GM20431 (cell line): Measurements from ENCODE around the gene ABCC5.
"Not testable (repeated sequence)": the region's sequence is repeated elsewhere in the genome, so short reads cannot be mapped to it uniquely, and the experiment has no call there.

Experiments
- in situ Hi-C: fragments of 300-500 bp; cut with MseI, MboI; formaldehyde crosslinking; loops from one replicate; pipeline ENCODE4 v1.15.0; 2020; ENCODE audit warnings: low sequenced_read_pairs; ENCODE audit not compliant: unreplicated experiment

The ABCC5 gene

DNA sequence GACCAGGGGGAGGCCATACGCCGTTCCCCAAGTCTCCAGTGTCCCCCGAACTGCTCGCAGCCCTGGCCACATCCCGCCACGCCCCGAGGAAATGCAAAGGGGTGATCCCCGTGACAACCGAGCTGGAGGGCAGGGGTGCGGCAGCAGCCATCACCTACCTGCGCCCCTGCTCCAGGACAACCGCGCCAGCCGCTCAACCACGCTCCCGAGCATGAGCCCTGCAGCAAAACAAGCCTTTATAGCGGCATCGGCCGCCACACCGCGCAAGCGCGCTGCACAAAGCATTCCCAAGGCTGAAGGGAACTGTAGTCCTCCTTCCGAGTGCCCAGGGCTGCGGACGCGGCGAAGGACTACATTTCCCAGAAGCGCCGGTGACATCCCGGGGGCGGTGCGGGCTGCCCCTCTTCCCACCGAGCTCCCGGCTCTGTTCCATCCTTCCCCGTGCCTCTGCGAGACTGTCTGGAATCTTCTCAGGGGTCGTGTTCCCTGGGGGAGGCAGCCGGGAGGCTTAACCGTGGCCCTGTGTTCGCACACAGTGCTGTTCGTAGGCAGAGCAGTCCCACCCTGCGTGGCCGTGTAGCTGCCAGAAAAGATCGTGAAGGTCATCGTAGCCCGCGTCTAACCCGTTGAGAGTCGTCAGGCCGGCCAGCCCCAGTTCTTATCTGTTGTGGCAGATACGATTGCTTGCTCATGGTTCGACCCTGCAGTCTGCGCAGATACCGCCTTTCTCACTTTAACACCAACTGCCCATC lies at the start of gene ABCC5:
Gene ABCC5 (minus strand): TSS at position 213 of the 752 bp plus-strand sequence. CDS start 3,492 bp downstream, outside the sequence.
- in situ Hi-C loops: loop anchor here (10.0 kb wide), 1 partner anchor 113 kb away; no protein-coding TSS in a partner anchor

DNA sequence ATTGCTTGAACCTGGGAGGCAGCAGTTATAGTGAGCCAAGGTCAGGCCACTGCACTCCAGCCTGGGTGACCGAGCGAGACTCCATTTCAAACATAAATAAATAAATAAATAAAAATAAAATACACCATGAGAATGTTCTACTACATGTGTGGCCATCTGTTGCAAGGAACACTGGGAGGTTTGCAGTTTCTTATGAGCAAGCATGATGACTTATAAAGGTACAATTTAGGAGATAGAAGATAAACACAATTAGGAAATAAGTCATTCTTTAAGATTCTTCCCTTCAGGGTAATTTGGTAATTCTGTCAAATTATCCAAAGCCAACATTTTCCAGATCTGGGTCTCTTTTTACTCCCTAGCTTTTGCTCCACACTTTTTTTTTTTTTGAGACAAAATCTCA lies 48.5 kb upstream of the ABCC5 start:
- in situ Hi-C loops: no loop called here

DNA sequence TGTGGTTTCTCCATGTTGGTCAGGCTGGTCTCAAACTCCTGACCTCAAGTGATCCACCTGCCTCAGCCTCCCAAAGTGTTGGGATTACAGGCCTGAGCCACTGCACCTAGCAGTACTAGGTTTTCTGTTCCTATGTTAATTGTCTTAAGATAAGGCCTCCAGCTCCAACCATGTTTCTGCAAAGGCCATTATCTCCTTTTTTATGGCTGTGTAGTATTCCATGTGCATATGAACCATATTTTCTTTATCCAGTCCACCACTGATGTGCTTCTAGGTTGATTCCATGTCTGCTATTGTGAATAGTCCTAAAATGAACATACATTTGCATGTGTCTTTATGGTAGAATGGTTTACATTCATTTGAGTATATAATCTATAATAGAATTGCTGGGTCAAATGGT lies 45.0 kb upstream of the ABCC5 start:
- in situ Hi-C loops: no loop called here

DNA sequence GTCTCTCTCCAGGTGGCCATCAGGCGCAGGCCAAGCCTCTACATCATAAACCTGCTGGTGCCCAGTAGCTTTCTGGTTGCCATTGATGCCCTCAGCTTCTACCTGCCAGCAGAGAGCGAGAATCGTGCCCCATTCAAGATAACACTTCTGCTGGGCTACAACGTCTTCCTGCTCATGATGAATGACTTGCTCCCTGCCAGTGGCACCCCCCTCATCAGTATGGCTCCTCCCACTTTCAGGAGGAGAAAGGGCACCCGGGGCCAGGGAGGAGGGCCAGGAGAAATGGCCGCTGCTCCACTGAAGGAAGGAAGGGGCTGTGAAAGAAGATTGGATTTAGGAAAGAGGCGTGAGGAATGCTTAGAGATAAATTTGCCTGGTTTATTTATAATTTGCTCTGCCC lies 41.7 kb upstream of the ABCC5 start:
- in situ Hi-C loops: no loop called here

DNA sequence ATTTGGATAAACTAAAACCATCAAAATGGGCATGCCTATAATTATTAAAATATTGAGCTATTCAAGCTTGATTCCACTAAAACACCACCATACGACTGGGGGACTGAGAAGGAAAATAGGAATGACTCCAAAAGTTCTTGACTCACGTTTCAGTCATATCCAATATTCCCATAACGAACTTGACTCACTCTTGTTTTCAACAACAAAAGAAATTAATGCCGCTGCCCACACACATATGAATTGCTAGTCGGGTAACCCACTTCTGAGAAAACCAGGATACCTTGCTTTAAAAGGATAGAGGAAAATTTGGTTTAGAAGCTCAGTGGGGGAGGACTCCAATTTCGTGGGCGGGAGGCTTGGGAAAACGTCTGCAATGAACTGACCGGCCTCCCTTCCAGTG lies 40.3 kb upstream of the ABCC5 start:
- in situ Hi-C loops: no loop called here

DNA sequence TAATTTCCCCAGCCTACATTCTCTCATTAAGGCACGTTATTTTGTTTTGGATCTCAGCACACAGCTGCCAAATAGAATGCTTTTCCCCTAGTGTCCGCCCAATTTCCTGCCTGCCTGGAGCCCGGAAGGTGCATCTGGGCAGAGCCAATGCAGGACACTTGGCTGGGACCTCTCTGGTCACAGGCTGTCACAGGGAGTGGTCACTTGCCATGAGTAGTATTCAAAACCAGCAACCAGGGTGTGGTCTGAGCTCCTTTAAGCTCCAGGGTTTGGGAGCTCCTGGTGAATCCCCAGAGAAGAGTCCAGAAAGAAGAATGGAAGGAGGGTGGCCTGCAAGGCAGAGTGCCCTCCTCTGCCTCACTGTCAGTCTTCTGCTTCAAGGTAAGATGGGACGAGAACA lies 35.1 kb upstream of the ABCC5 start, which contains the start of gene HTR3C:
Gene HTR3C (plus strand): TSS at position 281 of the 400 bp plus-strand sequence. CDS start 34 bp downstream, at position 315.
- in situ Hi-C loops: no loop called here

DNA sequence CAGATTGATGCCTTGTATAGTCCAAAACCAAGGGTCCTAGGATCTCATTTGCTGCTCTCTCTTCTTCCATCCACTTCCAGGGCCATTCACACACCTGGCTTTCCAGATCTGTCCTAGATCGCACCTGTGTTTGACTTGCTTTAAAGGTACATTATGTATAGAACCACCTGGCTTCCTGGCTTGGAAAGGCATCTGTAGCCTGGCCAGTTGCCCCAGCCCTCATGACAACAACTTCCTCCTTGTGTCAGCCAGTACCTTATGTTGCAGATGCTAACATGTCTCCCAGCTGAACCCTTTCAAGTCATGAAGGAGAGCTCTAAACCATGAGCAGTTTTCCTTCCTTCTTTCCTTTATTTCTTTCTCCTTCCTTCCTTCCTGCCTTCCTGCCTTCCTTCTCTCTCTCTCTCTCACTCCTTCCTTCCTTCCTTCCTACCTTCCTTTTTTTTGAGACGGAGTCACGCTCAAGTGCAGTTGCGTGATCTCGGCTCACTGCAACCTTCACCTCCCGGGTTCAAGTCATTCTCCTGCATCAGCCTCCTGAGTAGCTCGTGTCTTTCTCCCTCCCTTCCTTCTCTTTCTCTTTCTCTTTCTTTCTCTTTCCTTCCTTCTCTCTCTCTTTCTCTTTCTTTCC lies 32.6 kb upstream of the ABCC5 start:
- in situ Hi-C loops: no loop called here

DNA sequence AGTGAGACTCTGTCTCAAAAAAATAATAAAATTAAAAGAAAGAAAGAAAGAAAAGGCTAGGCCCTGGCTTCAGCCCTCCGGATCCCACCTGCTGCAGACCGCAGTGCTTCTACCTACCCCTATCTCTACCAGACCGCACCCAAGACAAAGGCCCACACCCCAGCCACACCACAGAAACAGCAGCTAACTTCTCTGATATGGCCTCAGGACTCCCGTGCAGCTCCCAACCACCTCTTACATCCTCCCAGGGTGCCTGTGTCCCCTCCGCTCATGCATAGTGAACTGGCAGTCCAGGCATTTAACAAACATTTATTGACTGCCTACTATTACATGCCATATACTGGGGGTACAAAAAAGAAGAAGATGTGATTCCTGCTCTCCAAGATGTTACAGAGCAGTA lies 28.3 kb upstream of the ABCC5 start:
- in situ Hi-C loops: no loop called here

DNA sequence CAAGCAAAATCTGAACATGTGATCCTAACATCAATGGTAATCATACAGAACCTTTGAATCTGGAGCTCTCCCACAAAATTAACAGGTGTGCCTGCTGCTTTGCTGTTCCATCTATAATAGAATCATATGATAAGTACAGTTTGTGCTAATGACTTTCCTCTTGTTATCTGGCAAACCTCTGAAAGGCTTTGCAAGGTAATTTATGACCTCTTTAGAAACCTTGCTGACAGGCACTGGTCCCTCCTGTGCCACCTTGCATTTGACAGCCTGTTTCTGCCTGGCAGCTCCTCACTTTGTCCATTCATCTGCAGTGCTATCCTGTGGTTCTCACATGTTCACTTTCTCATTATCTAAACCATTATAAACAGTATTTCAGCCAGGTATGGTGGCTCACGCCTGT lies 24.9 kb upstream of the ABCC5 start:
- in situ Hi-C loops: no loop called here

DNA sequence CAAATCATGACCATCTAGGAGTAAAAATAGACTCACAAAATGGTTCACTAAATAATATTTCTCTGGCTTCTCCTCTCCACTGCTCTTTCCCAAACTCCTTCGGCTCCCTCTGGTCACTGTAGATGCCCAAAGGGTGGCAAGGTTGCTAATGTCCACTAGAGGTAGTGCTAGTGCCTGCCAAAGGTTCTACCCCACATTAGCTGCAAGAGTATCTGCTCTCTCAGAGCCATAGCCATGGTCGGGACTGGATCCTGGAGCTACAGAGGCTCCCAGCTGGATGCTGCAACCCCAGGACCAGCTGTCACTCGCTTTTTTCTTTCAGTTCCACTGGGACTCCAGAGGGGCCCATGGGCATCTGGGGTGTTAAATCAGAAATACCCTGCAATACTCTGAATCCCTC lies 22.3 kb upstream of the ABCC5 start:
- in situ Hi-C loops: no loop called here

DNA sequence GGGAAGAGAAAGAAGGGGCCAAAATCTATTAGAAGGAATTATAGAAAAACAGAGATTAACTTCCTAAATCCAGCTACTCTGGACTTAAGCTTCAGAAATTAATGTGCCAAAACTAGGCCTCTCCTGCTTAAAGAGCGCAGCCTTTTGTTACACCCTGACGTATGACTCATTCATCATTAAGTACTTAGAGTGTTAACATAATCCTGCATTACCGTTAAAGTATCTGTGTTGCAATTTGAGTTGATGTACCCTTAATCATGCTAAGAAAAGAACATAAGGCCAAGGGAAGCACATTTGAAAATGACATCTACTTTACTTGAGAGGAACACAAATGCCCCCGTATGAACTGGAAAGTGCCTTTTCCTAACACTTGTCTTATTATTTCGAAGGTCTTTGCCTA lies 21.7 kb upstream of the ABCC5 start:
- in situ Hi-C loops: no loop called here

DNA sequence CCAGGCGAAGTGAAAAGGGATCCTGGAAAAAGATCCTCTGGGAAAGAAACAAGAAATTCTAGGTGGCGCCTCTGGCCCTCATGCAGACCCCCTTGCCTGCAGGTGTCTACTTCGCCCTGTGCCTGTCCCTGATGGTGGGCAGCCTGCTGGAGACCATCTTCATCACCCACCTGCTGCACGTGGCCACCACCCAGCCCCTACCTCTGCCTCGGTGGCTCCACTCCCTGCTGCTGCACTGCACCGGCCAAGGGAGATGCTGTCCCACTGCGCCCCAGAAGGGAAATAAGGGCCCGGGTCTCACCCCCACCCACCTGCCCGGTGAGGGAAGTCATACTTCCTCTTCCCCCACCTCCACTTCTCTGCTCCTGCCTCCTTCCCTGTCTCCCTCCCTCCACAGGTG lies 20.6 kb upstream of the ABCC5 start:
- in situ Hi-C loops: not testable (repeated sequence)

DNA sequence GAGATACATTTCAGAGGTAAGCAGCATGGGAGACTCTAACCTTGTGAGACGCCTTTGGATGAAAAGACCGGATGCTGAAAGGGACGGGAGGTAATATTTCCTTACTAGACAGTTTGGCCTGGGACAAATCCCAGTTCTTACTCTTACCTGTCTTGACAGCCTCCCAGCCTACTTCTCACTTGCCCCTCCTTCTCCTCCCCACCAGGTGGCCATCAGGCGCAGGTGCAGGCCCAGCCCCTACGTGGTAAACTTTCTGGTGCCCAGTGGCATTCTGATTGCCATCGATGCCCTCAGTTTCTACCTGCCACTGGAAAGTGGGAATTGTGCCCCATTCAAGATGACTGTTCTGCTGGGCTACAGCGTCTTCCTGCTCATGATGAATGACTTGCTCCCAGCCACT lies 20.1 kb upstream of the ABCC5 start:
- in situ Hi-C loops: no loop called here

DNA sequence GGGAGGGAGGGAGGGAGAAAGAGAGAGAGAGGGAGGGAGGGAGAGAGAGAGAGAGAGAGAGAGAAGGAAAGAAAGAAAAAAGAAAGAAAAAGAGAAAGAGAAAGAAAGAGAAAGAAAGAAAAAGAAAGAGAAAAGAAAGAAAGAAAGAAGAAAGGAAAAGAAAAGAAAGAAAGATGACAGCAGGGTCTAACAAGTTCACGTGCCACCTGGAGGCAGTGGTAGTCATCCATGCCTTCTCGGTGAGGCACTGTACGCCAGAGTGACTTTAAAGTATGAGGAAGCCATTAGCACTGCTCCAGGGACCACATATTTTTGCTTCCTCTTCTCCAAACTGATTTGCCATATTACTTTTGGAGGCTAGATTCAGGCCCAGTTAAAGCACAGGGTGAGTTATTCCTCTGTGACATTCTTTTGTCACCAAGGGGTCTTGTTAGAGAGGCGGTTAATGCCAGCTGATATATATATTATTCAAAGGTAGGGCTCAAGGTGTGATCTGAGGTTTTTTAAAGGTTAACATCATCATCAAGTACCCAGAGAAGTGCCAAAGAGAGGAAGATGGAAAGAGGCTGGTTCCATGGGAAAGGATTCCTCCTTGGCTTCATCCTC lies 13.6 kb upstream of the ABCC5 start, which contains the start of gene HTR3D:
Gene HTR3D (plus strand): TSS at position 556 of the 606 bp plus-strand sequence. CDS start 0 bp downstream, at position 556.
- in situ Hi-C loops: no loop called here

DNA sequence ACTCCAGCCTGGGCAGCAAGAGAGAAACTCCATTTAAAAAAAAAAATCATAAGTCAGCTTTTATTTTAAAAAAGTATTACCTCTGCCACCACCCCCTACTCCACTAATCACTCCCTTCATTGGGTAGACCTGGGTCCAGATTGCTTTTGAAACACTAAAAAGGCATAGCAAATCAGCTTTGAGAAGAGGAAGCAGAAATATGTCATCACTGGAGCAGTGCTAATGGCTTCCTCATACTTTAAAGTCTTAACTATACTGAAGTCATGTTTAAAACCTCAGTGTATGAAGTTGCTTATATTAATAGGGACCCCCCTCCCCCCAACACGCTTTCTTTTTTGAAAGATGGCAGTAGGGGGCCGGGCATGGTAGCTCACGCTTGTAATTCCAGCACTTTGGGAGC lies 12.9 kb upstream of the ABCC5 start:
- in situ Hi-C loops: no loop called here

DNA sequence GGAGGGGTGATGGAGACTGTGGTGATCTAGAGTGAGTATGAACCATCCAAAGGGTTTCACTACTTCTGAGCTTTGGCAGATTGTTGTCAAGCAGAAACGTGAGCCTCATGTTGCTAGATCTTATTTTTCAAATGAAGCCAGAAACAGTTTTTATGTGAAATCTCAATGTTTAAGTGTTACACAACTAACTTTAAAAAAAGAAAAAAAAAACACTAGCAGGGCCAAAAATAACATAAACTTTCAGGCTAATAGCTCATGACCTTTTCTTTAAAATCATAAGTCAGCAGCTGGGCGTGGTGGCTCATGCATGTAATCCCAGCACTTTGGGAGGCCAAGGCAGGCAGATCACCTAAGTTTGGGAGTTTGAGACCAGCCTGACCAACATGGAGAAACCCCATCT lies 11.8 kb upstream of the ABCC5 start:
- in situ Hi-C loops: no loop called here

DNA sequence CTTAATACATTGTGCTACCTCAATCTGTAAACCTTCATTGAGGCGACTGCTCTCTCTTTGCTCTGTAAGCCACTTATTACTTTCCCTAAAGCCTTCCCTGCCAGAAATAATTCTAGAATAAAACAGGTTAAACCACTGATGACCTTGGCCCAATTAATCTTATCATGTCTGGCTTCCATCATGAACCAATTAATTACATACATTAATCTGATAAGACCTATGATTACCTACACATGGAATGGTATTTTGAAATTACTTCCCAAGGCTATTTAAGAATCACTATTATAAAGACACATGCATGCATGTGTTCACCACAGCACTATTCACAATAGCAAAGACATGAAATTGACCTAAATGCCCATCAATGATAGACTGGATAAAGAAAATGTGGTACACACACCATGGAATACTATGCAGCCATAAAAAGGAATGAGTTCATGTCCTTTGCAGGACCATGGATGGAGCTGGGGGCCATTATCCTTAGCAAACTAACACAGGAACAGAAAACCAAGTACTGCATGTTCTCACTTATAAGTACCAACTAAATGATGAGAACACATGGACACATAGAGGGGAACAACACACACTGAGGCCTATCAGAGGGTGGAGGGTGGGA lies 10.7 kb upstream of the ABCC5 start:
- in situ Hi-C loops: not testable (repeated sequence)

DNA sequence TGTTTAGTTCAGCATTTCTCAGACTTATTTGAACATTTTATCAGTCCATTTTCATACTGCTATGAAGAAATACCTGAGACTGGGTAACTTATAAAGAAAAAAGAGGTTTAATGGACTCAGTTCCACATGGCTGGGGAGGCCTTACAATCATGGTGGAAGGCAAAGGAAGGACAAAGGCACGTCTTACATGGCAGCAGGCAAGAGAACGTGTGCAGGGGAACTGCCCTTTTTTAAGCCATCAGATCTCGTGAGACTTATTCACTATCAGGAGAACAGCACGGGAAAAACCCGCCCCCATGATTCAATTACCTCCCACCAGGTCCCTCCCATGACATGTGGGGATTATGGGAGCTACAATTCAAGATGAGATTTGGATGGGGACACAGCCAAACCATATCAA lies 7.6 kb upstream of the ABCC5 start:
- in situ Hi-C loops: not testable (repeated sequence)

DNA sequence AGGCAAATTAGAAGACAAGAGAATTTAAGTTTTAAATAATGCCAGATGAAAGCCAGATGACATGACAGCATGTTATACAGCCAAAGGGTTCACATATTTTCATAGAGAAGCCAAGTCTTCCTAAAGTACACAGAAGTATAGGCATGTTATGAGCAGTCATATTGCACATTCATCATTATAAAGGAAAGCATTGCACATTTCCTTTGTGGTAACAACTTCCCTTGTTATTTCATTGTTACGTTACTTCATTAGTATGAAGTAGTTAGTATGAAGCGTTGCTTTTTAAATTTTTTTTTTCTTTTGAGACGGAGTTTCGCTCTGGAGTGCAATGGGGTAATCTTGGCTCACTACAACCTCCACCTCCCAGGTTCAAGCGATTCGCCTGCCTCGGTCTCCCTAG lies 4.6 kb upstream of the ABCC5 start:
- in situ Hi-C loops: no loop called here

DNA sequence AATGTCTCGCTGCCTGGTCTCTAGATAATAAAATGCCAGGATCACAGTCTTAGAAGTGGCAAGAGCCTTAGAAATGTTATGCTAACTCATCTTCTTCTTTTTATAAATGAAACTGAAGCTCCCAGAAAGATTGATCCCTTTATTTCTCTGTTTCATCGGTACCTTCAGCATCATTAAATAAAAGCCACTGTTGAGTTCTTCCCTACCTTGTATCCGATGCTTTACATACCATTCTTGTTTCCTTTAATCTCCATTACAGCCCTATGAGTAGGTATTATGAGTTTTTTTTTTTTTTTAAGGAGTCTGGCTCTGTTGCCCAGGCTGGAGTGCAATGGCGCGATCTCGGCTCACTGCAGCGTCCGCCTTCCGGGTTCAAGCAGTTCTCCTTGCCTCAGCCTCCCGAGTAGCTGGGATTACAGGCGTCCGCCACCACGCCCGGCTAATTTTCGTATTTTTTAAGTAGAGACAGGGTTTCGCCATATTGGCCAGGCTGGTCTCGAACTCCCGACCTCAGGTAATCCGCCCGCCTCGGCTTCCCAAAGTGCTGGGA lies 815 bp upstream of the ABCC5 start:
- in situ Hi-C loops: loop anchor here (10.0 kb wide), 1 partner anchor 114 kb away; no protein-coding TSS in a partner anchor
